HG03097 (cell line): ENCODE results near the gene RNF157.

Experiments used
- ATAC-seq: cut with Tn5 transposase; IDR thresholded peaks from one replicate; pipeline ENCODE4 v1.9.1; 2021; ENCODE audit not compliant: unreplicated experiment, low FRiP score

The RNF157 gene

GRCh38 chr17:76103274-76104139 lies 136.8 kb downstream of the RNF157 start, which contains the start of gene EXOC7:
EXOC7 (minus strand) TSS chr17:76103787; CDS start chr17:76103692, 95 bp downstream.
- ATAC-seq, result peak; percentile 71

GRCh38 chr17:76102944-76103273 lies 137.4 kb downstream of the RNF157 start:
- ATAC-seq, result no peak

- ATAC-seq, result no peak
Observed at GRCh38 chr17:76097716-76098295, 142.5 kb downstream of the RNF157 start.

GRCh38 chr17:76095943-76096342 lies 144.3 kb downstream of the RNF157 start:
- no peak for ATAC-seq

GRCh38 chr17:76094046-76094445 lies 146.2 kb downstream of the RNF157 start:
- no peak for ATAC-seq

- no peak for ATAC-seq
Observed at GRCh38 chr17:76092526-76093413, 147.5 kb downstream of the RNF157 start.
